Measurements from ENCODE around the gene CCR8.

The CCR8 gene

DNA sequence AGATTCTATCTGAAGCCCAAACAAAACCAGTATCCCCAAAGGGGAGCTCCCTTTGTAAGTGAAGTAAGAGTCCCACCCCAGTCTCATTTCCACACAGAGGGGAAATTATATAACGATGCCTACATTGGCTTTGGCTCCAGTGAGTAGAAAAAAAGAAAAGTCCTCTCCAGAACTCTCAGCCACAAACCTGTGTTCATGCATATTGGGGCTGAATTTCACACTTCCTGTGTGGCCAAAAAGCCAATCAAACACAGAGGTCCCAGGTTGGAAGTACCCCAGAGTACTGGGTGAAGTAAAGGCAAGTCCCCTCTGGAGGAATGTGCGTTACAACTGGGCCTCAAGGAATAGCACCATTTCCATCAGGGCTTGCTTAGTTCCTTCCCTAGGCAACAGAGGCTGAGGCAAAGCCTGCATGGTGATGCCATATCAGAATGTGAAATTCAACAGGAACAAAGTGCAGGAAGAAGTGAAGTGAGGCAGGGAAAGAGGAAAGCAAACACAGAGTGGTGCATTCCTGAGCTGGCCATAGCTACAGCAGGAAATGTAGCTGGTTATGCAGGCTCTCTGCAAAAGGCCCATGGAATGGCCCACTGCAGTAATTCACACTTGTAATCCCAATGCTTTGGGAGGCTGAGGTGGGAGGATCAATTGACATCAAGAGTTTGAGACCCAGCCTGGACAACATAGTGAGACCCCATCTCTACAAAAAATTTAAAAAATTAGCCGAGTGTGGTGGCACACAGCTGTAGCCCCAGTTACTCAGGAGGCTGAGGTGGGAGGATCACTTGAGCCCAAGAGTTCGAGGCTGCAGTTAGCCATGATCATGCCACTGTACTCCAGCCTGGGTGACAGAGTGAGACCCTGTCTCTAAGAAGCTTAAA, 33.1 kb upstream of the CCR8 start:
- H3K9ac ChIP-seq (ENCODE audit: low read depth, low read length, poor library complexity): no peak overlapping the region
- no peak overlapping the region for H4K8ac ChIP-seq (ENCODE audit: low read depth, low read length)
- DNase-seq (ENCODE audit: low spot score): no peak
- H3K36me3 ChIP-seq (replicated peaks in 1 of 2; ENCODE audit: control insufficient read depth in 2 of 2, insufficient read depth in 2 of 2, low read length in 2 of 2): no peaks in the 10 kb centered on the region
- H2BK15ac ChIP-seq (ENCODE audit: low read length): no peak overlapping the region
- no peak overlapping the region for H3K4me2 ChIP-seq (ENCODE audit: insufficient read depth, low read length, poor library complexity, severe bottlenecking)
- no peak overlapping the region for H3K4ac ChIP-seq (ENCODE audit: low read length)
- H2BK5ac ChIP-seq (ENCODE audit: low read length): no peak overlapping the region
- H3K18ac ChIP-seq (ENCODE audit: low read length): no peak overlapping the region
- no peak overlapping the region for H2AFZ ChIP-seq (ENCODE audit: low read length)
- no peak overlapping the region for H3K14ac ChIP-seq (ENCODE audit: low read length)
- no CpG with 5 or more reads among the region's 4 CpGs for WGBS, 2 donors (ENCODE audit: extremely low coverage in 2 of 2, insufficient read length in 2 of 2, insufficient replicate concordance in 1 of 2)
- no peak overlapping the region for H3K4me3 ChIP-seq (ENCODE audit: low read length in 2 of 2)
- peaks cover 1 to 2% of the 10 kb centered on the region in 2 donors for H3K4me1 ChIP-seq (ENCODE audit: control insufficient read depth in 2 of 2, insufficient read depth in 1 of 2, low read depth in 1 of 2, low read length in 2 of 2)
- no peak overlapping the region for H2BK120ac ChIP-seq (ENCODE audit: low read depth, low read length)
- no peak overlapping the region for H2AK5ac ChIP-seq (ENCODE audit: low read depth, low read length)
- H3K27me3 ChIP-seq (ENCODE audit: control insufficient read depth in 3 of 3, insufficient read depth in 3 of 3, low read depth in 1 of 3, low read length in 3 of 3): no peaks in the 10 kb centered on the region
- no peak overlapping the region for H3K27ac ChIP-seq (replicated peaks; ENCODE audit: low read length)
- peaks cover 0 to 3% of the 10 kb centered on the region in 2 donors for H3K9me3 ChIP-seq (replicated peaks in 1 of 2; ENCODE audit: control insufficient read depth in 2 of 2, insufficient read depth in 1 of 2, low read depth in 1 of 2, low read length in 2 of 2)
- H4K91ac ChIP-seq (ENCODE audit: low read depth, low read length, poor library complexity): no peak overlapping the region
- H3K79me1 ChIP-seq (ENCODE audit: low read depth, low read length): no peaks in the 10 kb centered on the region
- H3K23ac ChIP-seq (ENCODE audit: low read depth, low read length, poor library complexity): no peak overlapping the region
- no peak overlapping the region for H2BK12ac ChIP-seq (ENCODE audit: low read length)

DNA sequence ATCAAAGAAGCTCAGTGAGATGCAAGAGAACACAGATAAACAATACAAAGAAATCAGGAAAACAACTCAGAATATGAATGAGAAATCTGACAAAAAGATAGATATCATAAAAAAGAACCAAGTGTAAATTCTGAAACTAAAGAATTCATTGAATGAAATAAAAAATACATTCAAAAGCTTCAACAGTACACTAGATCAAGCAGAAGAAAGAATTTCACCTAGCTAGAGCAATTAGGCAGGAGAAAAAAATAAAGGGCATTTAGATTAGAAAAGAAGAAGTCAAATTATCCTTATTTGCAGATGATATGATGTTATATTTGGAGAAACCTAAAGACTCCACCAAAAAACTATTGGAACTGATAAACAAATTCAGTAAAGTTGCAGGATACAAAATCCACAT, 30.2 kb upstream of the CCR8 start:
- H3K4me2 ChIP-seq (ENCODE audit: insufficient read depth, low read length, poor library complexity, severe bottlenecking): no peak overlapping the region
- H3K18ac ChIP-seq (ENCODE audit: low read length): no peak overlapping the region
- no peak overlapping the region for H3K23ac ChIP-seq (ENCODE audit: low read depth, low read length, poor library complexity)
- H3K14ac ChIP-seq (ENCODE audit: low read length): no peak overlapping the region
- no peak overlapping the region for H3K9ac ChIP-seq (ENCODE audit: low read depth, low read length, poor library complexity)
- DNase-seq (ENCODE audit: low spot score): no peak
- H2AK5ac ChIP-seq (ENCODE audit: low read depth, low read length): no peak overlapping the region
- H3K27ac ChIP-seq (replicated peaks; ENCODE audit: low read length): no peak overlapping the region
- no peak overlapping the region for H3K4ac ChIP-seq (ENCODE audit: low read length)
- no peaks in the 10 kb centered on the region for H3K27me3 ChIP-seq (ENCODE audit: control insufficient read depth in 3 of 3, insufficient read depth in 3 of 3, low read depth in 1 of 3, low read length in 3 of 3)
- no peak overlapping the region for H2AFZ ChIP-seq (ENCODE audit: low read length)
- no peak overlapping the region for H4K8ac ChIP-seq (ENCODE audit: low read depth, low read length)
- H3K36me3 ChIP-seq (replicated peaks in 1 of 2; ENCODE audit: control insufficient read depth in 2 of 2, insufficient read depth in 2 of 2, low read length in 2 of 2): no peaks in the 10 kb centered on the region
- H2BK120ac ChIP-seq (ENCODE audit: low read depth, low read length): no peak overlapping the region
- H4K91ac ChIP-seq (ENCODE audit: low read depth, low read length, poor library complexity): no peak overlapping the region
- H2BK5ac ChIP-seq (ENCODE audit: low read length): no peak overlapping the region
- H3K79me1 ChIP-seq (ENCODE audit: low read depth, low read length): no peaks in the 10 kb centered on the region
- H3K4me3 ChIP-seq (ENCODE audit: low read length in 2 of 2): no peak overlapping the region
- H2BK12ac ChIP-seq (ENCODE audit: low read length): no peak overlapping the region
- peaks cover 1 to 2% of the 10 kb centered on the region in 2 donors for H3K4me1 ChIP-seq (ENCODE audit: control insufficient read depth in 2 of 2, insufficient read depth in 1 of 2, low read depth in 1 of 2, low read length in 2 of 2)
- peaks cover 0 to 3% of the 10 kb centered on the region in 2 donors for H3K9me3 ChIP-seq (replicated peaks in 1 of 2; ENCODE audit: control insufficient read depth in 2 of 2, insufficient read depth in 1 of 2, low read depth in 1 of 2, low read length in 2 of 2)
- no peak overlapping the region for H2BK15ac ChIP-seq (ENCODE audit: low read length)

DNA sequence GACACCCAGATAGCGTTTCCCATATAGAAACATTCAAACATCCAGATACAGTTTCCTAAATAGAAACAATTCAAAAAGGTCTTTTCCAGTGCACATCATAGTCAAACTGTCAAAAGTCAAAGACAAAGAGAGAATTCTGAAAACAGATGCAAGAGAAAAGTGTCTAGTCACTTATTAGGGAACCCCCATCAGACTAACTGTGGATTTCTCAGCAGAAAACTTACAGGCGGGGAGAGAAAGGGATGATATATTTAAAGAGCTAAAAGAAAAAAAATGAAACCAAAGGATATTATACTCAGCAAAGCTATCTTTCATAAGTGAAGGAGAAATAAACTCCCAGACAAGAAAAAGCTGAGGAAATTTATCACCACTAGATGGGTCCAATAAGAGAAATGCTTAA, 27.3 kb upstream of the CCR8 start:
- Histone ChIP-seq H2BK12ac (ENCODE audit: low read length) (no peak overlapping the region), H2BK15ac (ENCODE audit: low read length) (no peak overlapping the region), H3K9me3 (replicated peaks in 1 of 2; ENCODE audit: control insufficient read depth in 2 of 2, insufficient read depth in 1 of 2, low read depth in 1 of 2, low read length in 2 of 2) (peaks cover 0 to 3% of the 10 kb centered on the region in 2 donors), H3K9ac (ENCODE audit: low read depth, low read length, poor library complexity) (no peak overlapping the region), H2AFZ (ENCODE audit: low read length) (no peak overlapping the region), H3K27me3 (ENCODE audit: control insufficient read depth in 3 of 3, insufficient read depth in 3 of 3, low read depth in 1 of 3, low read length in 3 of 3) (no peaks in the 10 kb centered on the region), H3K4ac (ENCODE audit: low read length) (no peak overlapping the region), H2BK120ac (ENCODE audit: low read depth, low read length) (no peak overlapping the region), H3K79me1 (ENCODE audit: low read depth, low read length) (no peaks in the 10 kb centered on the region), H2AK5ac (ENCODE audit: low read depth, low read length) (no peak overlapping the region), H2BK5ac (ENCODE audit: low read length) (no peak overlapping the region), H3K27ac (replicated peaks; ENCODE audit: low read length) (no peak overlapping the region), H4K8ac (ENCODE audit: low read depth, low read length) (no peak overlapping the region), H3K4me2 (ENCODE audit: insufficient read depth, low read length, poor library complexity, severe bottlenecking) (no peak overlapping the region), H3K18ac (ENCODE audit: low read length) (no peak overlapping the region), H3K4me1 (ENCODE audit: control insufficient read depth in 2 of 2, insufficient read depth in 1 of 2, low read depth in 1 of 2, low read length in 2 of 2) (no peaks in the 10 kb centered on the region), H3K23ac (ENCODE audit: low read depth, low read length, poor library complexity) (no peak overlapping the region), H4K91ac (ENCODE audit: low read depth, low read length, poor library complexity) (no peak overlapping the region), H3K36me3 (replicated peaks in 1 of 2; ENCODE audit: control insufficient read depth in 2 of 2, insufficient read depth in 2 of 2, low read length in 2 of 2) (no peaks in the 10 kb centered on the region), H3K4me3 (ENCODE audit: low read length in 2 of 2) (no peak overlapping the region), H3K14ac (ENCODE audit: low read length) (no peak overlapping the region)
- WGBS, 2 donors (ENCODE audit: extremely low coverage in 2 of 2, insufficient read length in 2 of 2, insufficient replicate concordance in 1 of 2): no CpG with 5 or more reads among the region's 2 CpGs
- no peak for DNase-seq (ENCODE audit: low spot score)

GRCh38 chr3:39313289-39313688, 16.2 kb upstream of the CCR8 start:
- H2AFZ ChIP-seq (ENCODE audit: low read length): no peak overlapping the region
- H3K14ac ChIP-seq (ENCODE audit: low read length): no peak overlapping the region
- no peak for DNase-seq (ENCODE audit: low spot score)
- H3K4me2 ChIP-seq (ENCODE audit: insufficient read depth, low read length, poor library complexity, severe bottlenecking): no peak overlapping the region
- no peaks in the 10 kb centered on the region for H3K27me3 ChIP-seq (ENCODE audit: control insufficient read depth in 3 of 3, insufficient read depth in 3 of 3, low read depth in 1 of 3, low read length in 3 of 3)
- H2BK15ac ChIP-seq (ENCODE audit: low read length): no peak overlapping the region
- peaks cover 0 to 1% of the 10 kb centered on the region in 2 donors for H3K9me3 ChIP-seq (replicated peaks in 1 of 2; ENCODE audit: control insufficient read depth in 2 of 2, insufficient read depth in 1 of 2, low read depth in 1 of 2, low read length in 2 of 2)
- no peaks in the 10 kb centered on the region for H3K4me1 ChIP-seq (ENCODE audit: control insufficient read depth in 2 of 2, insufficient read depth in 1 of 2, low read depth in 1 of 2, low read length in 2 of 2)
- H2BK120ac ChIP-seq (ENCODE audit: low read depth, low read length): no peak overlapping the region
- H3K18ac ChIP-seq (ENCODE audit: low read length): no peak overlapping the region
- H3K79me1 ChIP-seq (ENCODE audit: low read depth, low read length): no peaks in the 10 kb centered on the region
- no peak overlapping the region for H2AK5ac ChIP-seq (ENCODE audit: low read depth, low read length)
- no peak overlapping the region for H4K8ac ChIP-seq (ENCODE audit: low read depth, low read length)
- no peak overlapping the region for H3K23ac ChIP-seq (ENCODE audit: low read depth, low read length, poor library complexity)
- no peak overlapping the region for H3K4ac ChIP-seq (ENCODE audit: low read length)
- H3K4me3 ChIP-seq (ENCODE audit: low read length in 2 of 2): no peak overlapping the region
- no peaks in the 10 kb centered on the region for H3K36me3 ChIP-seq (replicated peaks in 1 of 2; ENCODE audit: control insufficient read depth in 2 of 2, insufficient read depth in 2 of 2, low read length in 2 of 2)
- no peak overlapping the region for H2BK12ac ChIP-seq (ENCODE audit: low read length)
- H4K91ac ChIP-seq (ENCODE audit: low read depth, low read length, poor library complexity): no peak overlapping the region
- no peak overlapping the region for H2BK5ac ChIP-seq (ENCODE audit: low read length)
- no peak overlapping the region for H3K9ac ChIP-seq (ENCODE audit: low read depth, low read length, poor library complexity)
- H3K27ac ChIP-seq (replicated peaks; ENCODE audit: low read length): no peak overlapping the region

Data from neuronal stem cell (in vitro differentiated cells).